Neural crest cell (in vitro differentiated cells): ENCODE measurements around the gene LTBP4. TPM values are rescaled to one million over a fixed set of nuclear protein-coding genes. Genes with fewer than 3 reads are reported as not detected.

Experiments used
- DNase-seq: peaks from one replicate; pipeline ENCODE4 v3.0.0; 2021; ENCODE audit warnings: low read depth, mixed read lengths, low spot score
- H3K27ac Mint-ChIP-seq: one replicate; pipeline ENCODE4 v1.8.0; 2021; ENCODE audit warnings: mild to moderate bottlenecking, mixed read lengths; ENCODE audit not compliant: unreplicated experiment
- H3K27me3 Mint-ChIP-seq: 2 replicates; pipeline ENCODE4 v1.8.0; 2021; ENCODE audit warnings: low read depth, mild to moderate bottlenecking, mixed read lengths
- H3K36me3 Mint-ChIP-seq: 2 replicates; pipeline ENCODE4 v1.8.0; 2021; ENCODE audit warnings: low read depth, mild to moderate bottlenecking, mixed read lengths
- H3K4me1 Mint-ChIP-seq: 2 replicates; pipeline ENCODE4 v1.8.0; 2021; ENCODE audit warnings: mixed read lengths
- H3K4me3 Mint-ChIP-seq: one replicate; pipeline ENCODE4 v1.8.0; 2021; ENCODE audit warnings: mild to moderate bottlenecking, mixed read lengths
- H3K9me3 Mint-ChIP-seq: 2 replicates; pipeline ENCODE4 v1.8.0; 2021; ENCODE audit warnings: mixed read lengths
- total RNA-seq: library from RNA; stranded (reverse); gene quantifications from 2 replicates; pipeline ENCODE4 v1.2.1, GENCODE V29; 2021
- TF ChIP-seq, protein P1 (sequence below): fragments of 200-600 bp; sonication (generic); conservative IDR thresholded peaks from 2 replicates; pipeline ENCODE4 v1.5.0; 2021; ENCODE audit warnings: antibody characterized with exemption, mild to moderate bottlenecking

LTBP4 gene
- total RNA-seq, 1 donor from 2014 or later, result 125 TPM

DNA sequence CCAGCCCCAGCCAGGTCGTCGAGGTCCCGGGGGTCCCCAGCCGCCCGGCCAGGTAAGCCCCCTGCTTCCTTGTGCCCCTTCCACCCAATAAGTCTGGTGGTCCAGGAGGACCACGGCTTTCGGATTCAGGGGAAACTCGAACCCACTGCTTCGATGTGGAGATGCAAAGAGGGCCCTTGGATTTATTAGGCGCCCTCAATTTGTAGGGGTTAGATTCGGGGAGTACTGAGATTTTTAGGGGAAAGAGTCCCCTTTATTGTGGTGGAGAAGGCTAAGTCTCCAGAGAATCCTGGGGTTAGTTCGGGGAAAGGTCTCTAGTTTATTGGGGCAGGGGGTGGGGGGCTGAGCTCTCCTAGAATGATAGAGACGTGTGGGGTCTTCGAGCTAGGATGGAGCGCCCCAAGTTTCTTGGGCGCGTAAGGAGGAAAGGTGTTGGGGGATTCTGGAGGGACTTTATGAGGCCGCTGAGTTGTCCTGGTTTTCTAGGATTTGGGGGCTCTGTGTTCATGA is 3.8 kb upstream of the LTBP4 start:
- DNase-seq, result no peak
- Mint-ChIP-seq H3K9me3 (no peaks in the 10 kb centered on the region), H3K36me3 (no peaks in the 10 kb centered on the region), H3K4me1 (peaks cover 43% of the 10 kb centered on the region), H3K27ac (no peak overlapping the region), H3K27me3 (peaks cover 41% of the 10 kb centered on the region), H3K4me3 (peak overlapping the region; percentile 90)
- TF ChIP-seq, protein P1, sequence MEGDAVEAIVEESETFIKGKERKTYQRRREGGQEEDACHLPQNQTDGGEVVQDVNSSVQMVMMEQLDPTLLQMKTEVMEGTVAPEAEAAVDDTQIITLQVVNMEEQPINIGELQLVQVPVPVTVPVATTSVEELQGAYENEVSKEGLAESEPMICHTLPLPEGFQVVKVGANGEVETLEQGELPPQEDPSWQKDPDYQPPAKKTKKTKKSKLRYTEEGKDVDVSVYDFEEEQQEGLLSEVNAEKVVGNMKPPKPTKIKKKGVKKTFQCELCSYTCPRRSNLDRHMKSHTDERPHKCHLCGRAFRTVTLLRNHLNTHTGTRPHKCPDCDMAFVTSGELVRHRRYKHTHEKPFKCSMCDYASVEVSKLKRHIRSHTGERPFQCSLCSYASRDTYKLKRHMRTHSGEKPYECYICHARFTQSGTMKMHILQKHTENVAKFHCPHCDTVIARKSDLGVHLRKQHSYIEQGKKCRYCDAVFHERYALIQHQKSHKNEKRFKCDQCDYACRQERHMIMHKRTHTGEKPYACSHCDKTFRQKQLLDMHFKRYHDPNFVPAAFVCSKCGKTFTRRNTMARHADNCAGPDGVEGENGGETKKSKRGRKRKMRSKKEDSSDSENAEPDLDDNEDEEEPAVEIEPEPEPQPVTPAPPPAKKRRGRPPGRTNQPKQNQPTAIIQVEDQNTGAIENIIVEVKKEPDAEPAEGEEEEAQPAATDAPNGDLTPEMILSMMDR, result no peak

DNA sequence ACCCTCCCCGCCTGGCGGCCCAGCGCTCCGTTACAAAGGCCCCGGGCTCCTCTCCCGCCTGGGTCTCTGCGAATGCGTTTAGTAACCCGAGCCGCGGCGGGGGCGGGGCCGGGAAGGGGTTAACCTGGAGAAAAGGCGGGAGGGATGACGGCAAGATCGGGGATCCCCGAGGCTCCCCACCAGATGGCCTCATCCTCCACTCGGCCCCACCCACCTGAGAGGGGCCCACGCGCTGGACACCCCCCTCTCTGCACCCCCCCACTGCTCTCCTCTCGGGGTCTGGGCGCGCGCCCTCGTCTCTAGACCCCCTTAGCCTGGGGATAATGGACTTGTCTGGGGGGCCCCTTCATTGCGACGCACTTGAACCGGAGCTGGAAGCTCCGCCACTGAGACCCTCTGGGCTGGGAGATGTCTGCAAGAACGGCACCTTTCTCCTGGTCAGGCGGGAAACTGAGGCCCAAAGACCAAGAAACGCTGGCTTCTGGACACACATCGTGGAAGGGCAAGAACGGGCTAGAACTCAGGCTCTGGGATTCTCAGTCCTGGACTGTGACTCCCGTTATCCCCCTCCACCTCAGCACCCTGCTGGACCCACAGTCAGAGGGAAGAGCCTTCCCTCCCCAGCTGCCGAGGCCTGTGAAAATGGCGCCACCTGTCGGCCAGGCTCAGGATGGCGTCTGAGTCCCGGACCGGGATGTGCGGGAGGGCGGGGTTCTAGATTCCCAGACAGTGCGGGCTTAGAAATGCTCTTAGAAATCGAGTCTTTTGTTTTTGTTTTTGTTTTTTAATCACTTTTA is 2.9 kb upstream of the LTBP4 start:
- TF ChIP-seq, protein P1, result peak; percentile 99
- Mint-ChIP-seq H3K9me3 (no peaks in the 10 kb centered on the region), H3K27ac (peak overlapping the region; percentile 57)

DNA sequence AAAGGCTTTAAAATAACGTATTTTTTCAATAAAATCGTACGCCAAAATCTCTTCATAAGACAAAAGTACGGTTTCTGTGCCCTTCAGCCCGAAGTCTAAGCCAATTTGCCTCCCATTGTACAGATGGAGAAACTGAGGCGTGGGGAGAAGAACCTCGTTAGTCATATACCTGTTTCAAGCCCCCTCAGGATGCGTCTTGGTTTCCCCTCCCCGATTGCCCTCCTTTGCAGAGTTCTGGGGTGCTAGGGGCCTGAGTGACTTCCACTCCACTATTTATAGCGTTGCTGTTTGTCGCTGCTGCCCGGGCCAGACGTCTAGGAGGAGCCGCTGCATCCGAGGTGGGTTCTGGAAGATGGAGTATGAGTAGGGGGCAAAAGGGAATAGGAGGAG is 2.3 kb upstream of the LTBP4 start:
- H3K9me3 Mint-ChIP-seq, result no peaks in the 10 kb centered on the region
- TF ChIP-seq, protein P1, result no peak
- H3K4me1 Mint-ChIP-seq, result peaks cover 46% of the 10 kb centered on the region
- DNase-seq, result no peak
- H3K27me3 Mint-ChIP-seq, result peaks cover 56% of the 10 kb centered on the region
- H3K36me3 Mint-ChIP-seq, result no peaks in the 10 kb centered on the region
- peak overlapping the region; percentile 93 for H3K4me3 Mint-ChIP-seq
- no peak overlapping the region for H3K27ac Mint-ChIP-seq

More for the DNA sequence above, 2.9 kb upstream of the LTBP4 start:
- Mint-ChIP-seq H3K4me1 (peaks cover 43% of the 10 kb centered on the region), H3K4me3 (peak overlapping the region; percentile 93), H3K27me3 (peaks cover 50% of the 10 kb centered on the region), H3K36me3 (no peaks in the 10 kb centered on the region)
- peak; percentile 97 for DNase-seq

DNA sequence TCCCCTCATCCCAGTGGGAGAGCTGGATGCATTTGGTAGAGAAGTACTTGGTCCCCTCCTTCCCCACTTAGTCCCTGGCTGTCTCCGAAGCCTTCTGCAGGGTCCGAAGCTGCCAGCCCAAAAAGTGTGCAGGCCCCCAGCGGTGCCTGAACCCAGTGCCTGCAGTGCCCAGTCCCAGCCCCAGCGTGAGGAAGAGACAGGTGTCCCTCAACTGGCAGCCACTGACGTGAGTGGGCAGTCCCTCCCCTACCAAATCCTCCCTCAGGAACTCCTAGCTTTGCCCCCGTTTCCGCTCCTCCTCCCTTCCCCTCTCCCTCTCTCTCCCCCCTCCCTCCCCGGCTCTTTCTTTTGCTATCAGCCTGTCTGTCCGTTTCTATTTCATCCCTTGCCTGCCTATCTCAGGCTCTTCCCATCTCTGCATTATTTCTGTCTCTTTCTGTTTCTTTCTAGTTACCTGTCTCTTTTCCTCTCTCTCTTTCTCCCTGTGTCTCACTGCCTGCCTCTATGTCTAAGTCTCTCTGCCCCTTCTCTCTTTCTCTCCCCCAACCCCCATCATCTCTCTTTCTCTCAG is 1.8 kb upstream of the LTBP4 start:
- H3K4me1 Mint-ChIP-seq, result peaks cover 46% of the 10 kb centered on the region
- peaks cover 58% of the 10 kb centered on the region for H3K27me3 Mint-ChIP-seq
- no peak for DNase-seq
- H3K9me3 Mint-ChIP-seq, result no peaks in the 10 kb centered on the region
- TF ChIP-seq, protein P1, result no peak
- H3K4me3 Mint-ChIP-seq, result peak overlapping the region; percentile 93
- H3K27ac Mint-ChIP-seq, result no peak overlapping the region
- no peaks in the 10 kb centered on the region for H3K36me3 Mint-ChIP-seq

DNA sequence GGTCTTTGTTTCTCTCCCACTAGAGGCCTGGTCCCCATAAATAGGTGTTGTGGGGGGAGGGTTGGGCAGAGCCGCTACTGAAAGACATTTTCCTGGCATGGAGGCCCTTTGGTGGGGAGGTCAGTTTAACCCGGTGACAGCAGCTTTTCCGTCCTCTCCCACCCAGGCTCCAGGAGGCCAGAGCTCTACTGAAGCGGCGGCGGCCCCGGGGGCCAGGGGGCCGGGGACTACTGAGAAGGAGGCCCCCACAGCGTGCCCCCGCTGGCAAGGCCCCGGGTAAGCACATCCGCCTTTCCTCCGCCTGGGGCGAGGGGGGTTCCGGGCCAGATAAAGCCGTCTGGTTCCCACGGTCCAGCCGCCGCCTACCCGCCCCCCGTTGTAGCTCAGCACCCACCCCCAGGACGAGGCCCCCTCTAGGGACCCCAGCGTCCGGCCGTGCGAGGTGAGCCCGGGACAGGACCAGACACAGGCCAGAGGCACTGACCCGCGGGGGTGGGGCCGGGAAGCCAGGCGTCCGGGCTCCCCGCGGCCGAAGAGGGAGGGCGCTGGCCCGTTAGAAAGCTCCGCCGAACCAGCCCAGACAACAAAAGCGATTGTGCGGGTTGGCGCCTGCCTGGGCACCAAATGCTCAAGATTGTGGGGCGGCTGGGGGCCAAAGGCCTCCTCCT is 1.1 kb upstream of the LTBP4 start:
- H3K27ac Mint-ChIP-seq, result no peak overlapping the region
- DNase-seq, result no peak
- H3K4me1 Mint-ChIP-seq, result peaks cover 44% of the 10 kb centered on the region
- peak overlapping the region; percentile 80 for H3K4me3 Mint-ChIP-seq
- TF ChIP-seq, protein P1, result no peak
- no peaks in the 10 kb centered on the region for H3K9me3 Mint-ChIP-seq
- H3K36me3 Mint-ChIP-seq, result no peaks in the 10 kb centered on the region
- H3K27me3 Mint-ChIP-seq, result peaks cover 64% of the 10 kb centered on the region
